Measurements from ENCODE around the gene FAM227A.

FAM227A gene

GRCh38 chr22:38656256-38657044, at the start of gene FAM227A, which contains the start of gene CBY1:
TSS of gene FAM227A (minus strand) at chr22:38656392. CDS start at chr22:38650168, 6,224 bp downstream.
TSS of gene CBY1 (plus strand) at chr22:38656638. CDS start at chr22:38668055, 11,417 bp downstream.
- peak; percentile 88 for DNase-seq

- DNase-seq, result peak; percentile 100
Measured at GRCh38 chr22:38705235-38706100, 49.3 kb upstream of the FAM227A start, which contains the start of gene GTPBP1. TSS of gene GTPBP1 (plus strand) at chr22:38705944. CDS start at chr22:38705956, 12 bp downstream.

- no peak for DNase-seq
Measured at GRCh38 chr22:38704654-38705234, 48.6 kb upstream of the FAM227A start.

- DNase-seq, result peak; percentile 98
Measured at GRCh38 chr22:38700789-38701628, 44.8 kb upstream of the FAM227A start, which contains the start of gene JOSD1. TSS of gene JOSD1 (minus strand) at chr22:38700943. CDS start at chr22:38699987, 956 bp downstream.

- peak; percentile 46 for DNase-seq
Measured at GRCh38 chr22:38700270-38700788, 44.1 kb upstream of the FAM227A start.

- DNase-seq, result no peak
Measured at GRCh38 chr22:38699784-38700183, 43.6 kb upstream of the FAM227A start.

DNA sequence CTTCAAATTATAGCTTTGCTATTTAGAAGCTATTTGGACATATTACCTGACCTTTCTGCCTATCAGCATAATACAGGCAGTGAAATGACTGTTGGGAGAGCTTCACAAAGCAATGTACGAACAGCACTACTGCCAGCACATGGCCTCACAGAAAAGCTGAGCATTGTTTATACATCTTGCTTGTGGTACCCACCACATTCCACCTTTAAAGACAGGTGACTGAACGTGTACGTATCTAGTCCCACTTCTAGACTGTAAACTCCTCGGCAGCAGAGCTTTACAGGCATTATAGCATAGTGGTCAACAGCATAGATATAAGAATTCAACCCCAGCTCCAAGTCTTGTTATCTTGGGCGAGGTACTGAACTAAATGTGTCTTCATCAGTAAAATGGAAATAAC, 43.0 kb upstream of the FAM227A start:
- DNase-seq, result no peak

DNA sequence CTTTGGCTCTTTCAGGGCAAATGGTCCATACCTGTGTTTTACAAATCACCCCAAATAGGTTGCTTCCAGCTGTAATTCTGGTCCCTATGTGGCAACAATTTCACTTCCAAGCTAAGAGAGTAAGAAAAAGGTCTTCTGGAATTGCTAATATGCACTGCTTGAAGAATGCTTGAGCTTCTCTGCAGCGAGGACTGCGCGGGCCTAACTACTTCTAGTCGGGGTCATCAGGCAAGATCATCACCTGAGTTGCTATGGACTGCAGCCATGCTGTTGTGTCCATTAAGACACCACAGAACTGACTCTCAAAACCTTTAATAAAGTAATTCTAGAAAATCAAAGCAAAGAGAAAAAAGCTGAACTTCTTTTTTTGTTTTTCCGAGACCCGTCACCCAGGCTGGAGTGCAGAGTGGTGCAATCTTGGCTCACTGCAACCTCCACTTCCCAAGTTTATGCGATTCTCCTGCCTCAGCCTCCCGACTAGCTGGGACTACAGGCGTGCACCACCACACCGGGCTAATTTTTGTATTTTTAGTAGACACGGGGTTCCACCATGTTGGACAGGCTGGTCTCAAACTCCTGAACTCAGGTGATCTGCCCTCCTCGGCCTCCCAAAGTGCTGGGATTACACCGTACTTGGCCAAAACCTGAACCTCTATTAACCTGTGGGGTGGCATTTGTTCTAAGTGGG, 42.4 kb upstream of the FAM227A start:
- DNase-seq, result no peak

GRCh38 chr22:38697425-38698089, 41.4 kb upstream of the FAM227A start:
- no peak for DNase-seq

DNA sequence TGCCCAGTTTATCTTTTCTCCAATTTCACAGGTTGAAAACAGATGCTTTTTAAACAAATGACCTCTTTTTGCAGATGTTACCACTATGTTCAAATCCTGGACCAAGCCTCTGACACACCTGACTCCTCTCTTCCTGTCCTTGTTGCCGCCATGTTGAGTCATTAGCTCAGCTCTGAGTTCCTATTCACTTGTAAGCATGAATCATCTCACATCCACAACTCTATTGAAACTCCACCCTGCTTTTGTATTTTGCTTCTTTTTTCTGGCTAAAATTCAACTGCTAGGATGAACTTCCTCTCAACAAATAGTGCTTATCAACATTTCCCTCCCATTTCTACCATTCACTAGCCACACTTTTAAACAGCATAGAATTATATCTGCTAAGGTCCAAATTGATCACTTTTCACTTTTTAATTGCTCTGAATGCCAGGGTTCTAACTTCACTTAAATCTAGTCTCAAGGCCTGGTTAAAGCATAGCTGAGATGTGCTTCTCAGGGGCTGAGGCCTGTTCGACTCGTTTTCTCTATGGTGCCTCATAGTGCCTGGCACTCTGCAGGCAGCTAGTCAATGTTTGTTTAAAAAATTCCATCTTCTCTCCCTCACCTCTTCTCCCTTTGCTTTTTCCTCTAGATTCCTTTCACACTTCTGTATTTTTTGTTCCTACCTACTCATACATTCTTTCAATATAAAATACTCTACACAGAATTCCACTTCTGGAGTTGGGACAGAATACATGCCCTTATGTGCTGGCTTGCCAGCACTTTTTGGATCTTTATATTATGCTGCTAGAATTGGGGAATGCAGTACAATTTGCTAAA, 40.6 kb upstream of the FAM227A start:
- peak; percentile 33 for DNase-seq

DNA sequence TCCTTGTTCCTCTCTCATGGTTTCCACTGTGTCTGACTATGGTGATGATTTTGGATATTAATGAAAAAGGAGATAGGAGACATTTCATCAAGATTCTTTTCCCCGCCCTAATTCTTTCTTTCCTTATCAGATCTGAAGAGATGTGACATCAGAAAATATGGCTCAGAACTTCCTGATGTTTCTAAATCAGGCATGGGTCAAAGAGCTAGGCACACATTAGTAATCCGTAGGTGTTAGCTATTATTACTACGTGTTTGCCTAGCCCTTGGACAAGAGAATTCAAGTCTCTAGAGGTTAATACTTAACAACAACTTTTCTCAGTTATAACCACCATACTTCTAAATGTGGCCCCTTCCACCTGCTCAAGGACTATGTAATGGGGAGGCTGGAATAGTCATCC, 38.7 kb upstream of the FAM227A start:
- no peak for DNase-seq

- DNase-seq, result no peak
Measured at GRCh38 chr22:38694049-38694448, 37.9 kb upstream of the FAM227A start.

- no peak for DNase-seq
Measured at GRCh38 chr22:38689651-38690050, 33.5 kb upstream of the FAM227A start.

DNA sequence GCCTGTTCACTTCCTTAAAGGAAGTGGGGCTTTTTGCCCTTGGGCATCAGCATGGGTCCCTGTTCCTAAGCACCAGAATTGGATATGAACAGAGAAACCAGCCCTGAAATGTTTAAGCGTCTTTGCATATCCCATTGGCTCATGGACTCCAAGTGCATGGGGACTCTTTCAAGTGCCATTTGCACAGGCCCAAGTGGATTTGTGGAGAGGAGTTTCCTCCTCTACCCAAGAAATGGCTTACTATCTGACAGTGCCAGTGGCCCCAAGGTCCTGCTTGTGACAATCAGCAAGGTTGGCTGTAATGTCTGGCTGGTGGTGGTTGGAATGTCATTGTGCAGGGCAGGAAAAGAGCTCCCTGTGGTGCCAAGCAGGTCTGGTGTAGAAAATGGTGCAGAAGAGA, 29.6 kb upstream of the FAM227A start:
- DNase-seq, result no peak

DNA sequence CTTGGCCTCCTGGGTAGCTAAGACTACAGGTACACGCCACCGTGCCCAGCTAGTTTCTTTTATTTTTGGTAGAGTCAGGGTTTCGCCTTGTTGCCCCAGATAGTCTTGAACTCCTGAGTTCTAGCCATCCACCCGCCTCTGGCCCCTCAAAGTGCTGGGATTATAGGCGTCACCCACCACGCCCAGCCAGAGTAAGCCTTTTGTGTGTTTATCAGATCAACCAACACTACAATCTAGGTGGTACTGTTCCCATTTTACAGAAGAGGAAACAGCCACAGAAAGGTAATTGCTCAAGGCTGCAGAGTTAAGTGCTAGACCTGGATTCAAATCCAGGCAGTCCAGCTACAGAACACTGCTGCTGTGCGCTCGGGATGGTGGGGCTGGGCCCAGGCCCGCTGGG, 28.7 kb upstream of the FAM227A start:
- DNase-seq, result no peak

DNA sequence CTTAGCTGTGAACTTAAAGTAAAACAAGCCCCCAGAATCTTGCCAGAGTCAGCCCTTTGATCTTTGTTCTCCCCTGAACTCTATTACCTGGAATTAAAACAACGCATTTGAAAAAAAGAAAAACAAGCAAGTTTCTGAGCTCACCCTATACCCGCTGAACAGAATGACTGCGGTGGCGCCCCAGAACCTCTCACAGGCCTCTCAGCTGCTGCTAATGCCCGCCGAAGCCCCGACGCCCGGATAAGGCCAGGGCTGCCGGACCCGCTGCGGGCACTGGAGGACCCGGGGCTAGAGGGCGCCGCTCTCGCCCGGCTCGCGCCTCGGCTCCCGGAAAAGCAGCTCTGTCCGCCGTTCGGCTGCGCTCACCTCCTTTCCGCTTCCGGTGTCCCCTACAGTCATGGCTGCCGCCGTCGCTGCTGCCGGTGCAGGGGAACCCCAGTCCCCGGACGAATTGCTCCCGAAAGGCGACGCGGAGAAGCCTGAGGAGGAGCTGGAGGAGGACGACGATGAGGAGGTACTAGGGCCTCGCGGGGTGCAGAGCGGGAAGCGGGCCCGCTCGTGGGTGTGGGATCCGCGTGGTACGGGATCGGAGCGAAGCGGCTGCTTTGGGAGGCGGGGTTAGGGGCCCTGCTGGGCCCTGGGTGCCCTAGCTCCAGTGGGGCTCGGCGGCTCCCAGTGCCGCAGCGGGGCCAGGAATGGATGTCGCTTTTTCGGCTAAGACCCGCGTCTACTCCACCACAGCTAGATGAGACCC, 25.6 kb upstream of the FAM227A start, which contains the start of gene TOMM22:
Gene TOMM22, plus strand, starts transcription at position 376 of the 754 bp plus-strand sequence. Its CDS starts 22 bp downstream, at position 398.
- peak; percentile 87 for DNase-seq

GRCh38 chr22:38675833-38676232, 19.6 kb upstream of the FAM227A start:
- no peak for DNase-seq

- DNase-seq, result no peak
Measured at GRCh38 chr22:38674888-38675287, 18.7 kb upstream of the FAM227A start.
